ENCODE data around the gene LDLRAD4. TPM values are rescaled to one million over a fixed set of nuclear protein-coding genes. Genes with fewer than 3 reads are reported as not detected.

LDLRAD4 gene
- total RNA-seq, 4 donors from 2014 or later, result 20.4 to 40.4 (median 35.3) TPM

- Histone ChIP-seq H3K4me3 (no peak overlapping the region), H3K4me1 (peaks cover 7 to 16% (median 11%) of the 10 kb centered on the region in 4 donors), H3K27ac (replicated peaks in 1 of 4) (no peak overlapping the region), H3K27me3 (no peaks in the 10 kb centered on the region), H3K36me3 (peaks cover 0 to 11% (median 2%) of the 10 kb centered on the region in 4 donors), H3K9me3 (no peaks in the 10 kb centered on the region)
- WGBS, result 97% methylated on average over 5 of the region's 9 CpGs
- intact Hi-C loops (cut with DNase I), result loop anchor here (10.0 kb wide), 1 partner anchor 513 kb away; no protein-coding TSS in a partner anchor
- no peak for TF ChIP-seq POLR2AphosphoS5 (IDR thresholded peaks at IDR 0.05)
- no peak for DNase-seq (ENCODE audit: extremely low spot score)
These were observed 409.7 kb downstream of the LDLRAD4 start for GRCh38 chr18:13628211-13628610.

DNA sequence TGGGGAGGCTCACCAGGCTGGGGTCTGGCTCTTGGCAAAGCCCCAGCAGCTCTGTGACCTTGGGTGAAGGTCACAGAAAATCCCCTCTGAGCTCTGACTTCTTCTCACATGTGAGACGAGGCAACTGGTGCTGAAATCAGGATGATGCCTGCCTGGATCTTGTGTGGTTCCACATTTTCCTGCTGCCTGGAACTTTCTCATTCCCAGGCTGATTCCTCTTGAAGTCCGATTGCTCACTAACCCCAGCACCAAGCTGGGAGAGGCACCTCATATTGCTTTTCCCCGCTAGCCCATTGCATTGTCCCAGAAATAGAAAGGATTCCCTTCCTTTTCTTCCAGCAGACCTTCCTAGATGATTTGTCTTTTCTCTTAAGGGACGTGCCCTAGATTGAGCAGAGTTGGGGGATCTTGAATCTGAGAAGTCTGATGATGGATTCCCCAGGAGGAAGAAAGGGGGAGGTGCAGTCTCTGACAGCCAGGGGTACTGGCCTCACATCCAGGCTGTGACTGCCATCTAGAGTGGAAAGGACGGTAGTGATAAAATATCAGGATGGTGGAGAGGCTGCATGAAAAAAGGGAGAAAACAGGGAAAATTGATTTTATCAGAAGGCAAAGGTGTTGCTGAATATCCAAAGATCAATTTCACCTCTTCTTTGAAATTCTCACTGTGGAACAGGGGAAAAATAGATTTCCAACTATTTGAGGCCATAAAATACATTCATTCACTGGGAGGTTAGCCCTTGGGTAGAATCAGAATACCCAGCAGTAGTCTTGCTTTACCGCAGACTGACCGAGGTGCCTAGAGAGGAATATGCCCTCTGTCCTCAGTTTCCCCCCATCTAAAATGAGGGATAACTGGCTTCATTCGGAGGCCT is 411.5 kb downstream of the LDLRAD4 start:
- intact Hi-C loops (cut with DNase I), result loop anchor here (2.0 to 10.0 kb wide), 2 partner anchors 413 to 515 kb away; no protein-coding TSS in a partner anchor
- DNase-seq (ENCODE audit: extremely low spot score), result no peak
- WGBS, result 35% methylated on average over 8 of the region's 8 CpGs
- Histone ChIP-seq H3K27me3 (no peaks in the 10 kb centered on the region), H3K4me3 (peak overlapping the region in 1 of 4 donors; percentile 22), H3K9me3 (no peaks in the 10 kb centered on the region), H3K36me3 (no peaks in the 10 kb centered on the region), H3K4me1 (peaks cover 9 to 16% (median 12%) of the 10 kb centered on the region in 4 donors), H3K27ac (replicated peaks in 1 of 4) (peak overlapping the region; percentile 54 to 60 (median 56))
- TF ChIP-seq, protein P1, sequence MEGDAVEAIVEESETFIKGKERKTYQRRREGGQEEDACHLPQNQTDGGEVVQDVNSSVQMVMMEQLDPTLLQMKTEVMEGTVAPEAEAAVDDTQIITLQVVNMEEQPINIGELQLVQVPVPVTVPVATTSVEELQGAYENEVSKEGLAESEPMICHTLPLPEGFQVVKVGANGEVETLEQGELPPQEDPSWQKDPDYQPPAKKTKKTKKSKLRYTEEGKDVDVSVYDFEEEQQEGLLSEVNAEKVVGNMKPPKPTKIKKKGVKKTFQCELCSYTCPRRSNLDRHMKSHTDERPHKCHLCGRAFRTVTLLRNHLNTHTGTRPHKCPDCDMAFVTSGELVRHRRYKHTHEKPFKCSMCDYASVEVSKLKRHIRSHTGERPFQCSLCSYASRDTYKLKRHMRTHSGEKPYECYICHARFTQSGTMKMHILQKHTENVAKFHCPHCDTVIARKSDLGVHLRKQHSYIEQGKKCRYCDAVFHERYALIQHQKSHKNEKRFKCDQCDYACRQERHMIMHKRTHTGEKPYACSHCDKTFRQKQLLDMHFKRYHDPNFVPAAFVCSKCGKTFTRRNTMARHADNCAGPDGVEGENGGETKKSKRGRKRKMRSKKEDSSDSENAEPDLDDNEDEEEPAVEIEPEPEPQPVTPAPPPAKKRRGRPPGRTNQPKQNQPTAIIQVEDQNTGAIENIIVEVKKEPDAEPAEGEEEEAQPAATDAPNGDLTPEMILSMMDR (IDR thresholded peaks at IDR 0.05), result peak; percentile 80 to 89 (median 85)
- TF ChIP-seq POLR2A (IDR thresholded peaks at IDR 0.05; ENCODE audit: low read depth), result no peak
- peak in 1 of 2 donors; percentile 52 for TF ChIP-seq POLR2AphosphoS5 (IDR thresholded peaks at IDR 0.05)

DNA sequence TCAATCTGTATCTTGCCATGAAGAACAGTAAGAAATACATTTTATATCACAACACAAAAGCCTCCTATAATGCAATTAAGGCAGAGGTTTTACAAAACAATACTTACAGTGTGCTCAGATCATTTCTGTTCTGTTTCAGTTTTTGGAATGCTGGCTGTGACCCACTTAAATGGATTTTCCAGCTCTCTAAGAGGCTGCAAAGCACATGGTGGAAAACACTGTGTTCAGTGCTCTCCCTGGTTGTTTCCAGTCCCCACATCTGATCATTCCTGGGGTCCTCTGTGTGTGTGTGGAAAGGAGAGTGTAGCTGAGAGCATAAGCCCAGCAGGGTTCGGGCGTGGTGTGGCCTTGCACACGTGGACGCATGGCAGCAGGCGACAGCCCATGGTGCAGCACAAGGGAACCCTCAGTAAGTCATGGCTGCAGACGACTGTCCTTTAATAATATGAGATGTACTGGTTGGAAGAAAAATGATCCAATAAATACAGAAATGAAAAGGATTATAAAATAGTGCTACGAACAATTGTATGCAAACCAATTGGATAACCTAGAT is 412.2 kb downstream of the LDLRAD4 start:
- intact Hi-C loops (cut with DNase I), result loop anchor here (2.0 kb wide), 1 partner anchor 414 kb away; no protein-coding TSS in a partner anchor
- TF ChIP-seq POLR2A (IDR thresholded peaks at IDR 0.05; ENCODE audit: low read depth) (no peak), EP300 (IDR thresholded peaks at IDR 0.05) (no peak), POLR2AphosphoS5 (IDR thresholded peaks at IDR 0.05) (no peak)
- TF ChIP-seq, protein P1 (IDR thresholded peaks at IDR 0.05), result no peak

DNA sequence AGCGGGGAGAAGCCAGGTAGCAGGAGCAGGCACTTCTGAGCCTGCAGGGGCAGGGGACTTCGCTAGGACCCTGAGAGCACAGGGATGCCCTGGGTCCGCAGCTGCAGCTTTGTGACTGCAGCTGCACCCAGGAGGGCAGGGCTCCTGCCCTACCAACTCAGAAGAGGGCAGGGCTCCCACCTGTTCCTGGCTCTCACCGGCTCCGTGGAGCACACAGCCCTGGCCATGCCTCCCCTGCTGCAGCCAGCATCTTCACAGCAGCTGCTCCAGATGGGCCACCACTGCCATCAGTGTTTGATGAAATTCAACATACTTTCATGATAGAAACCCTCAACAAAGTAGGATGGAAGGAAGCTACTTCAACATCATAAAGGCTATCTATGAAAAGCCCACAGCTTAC is 415.1 kb downstream of the LDLRAD4 start:
- 87% methylated on average over 3 of the region's 5 CpGs for WGBS
- Histone ChIP-seq H3K4me3 (no peak overlapping the region), H3K27me3 (no peaks in the 10 kb centered on the region), H3K9me3 (no peaks in the 10 kb centered on the region), H3K27ac (replicated peaks in 1 of 4) (no peak overlapping the region), H3K4me1 (peaks cover 9 to 16% (median 14%) of the 10 kb centered on the region in 4 donors), H3K36me3 (no peaks in the 10 kb centered on the region)
- intact Hi-C loops (cut with DNase I), result no loop called here
- TF ChIP-seq, protein P1 (IDR thresholded peaks at IDR 0.05), result no peak
- TF ChIP-seq POLR2AphosphoS5 (IDR thresholded peaks at IDR 0.05), result no peak
- no peak for TF ChIP-seq POLR2A (IDR thresholded peaks at IDR 0.05; ENCODE audit: low read depth)
- TF ChIP-seq EP300 (IDR thresholded peaks at IDR 0.05), result no peak
- DNase-seq (ENCODE audit: extremely low spot score), result no peak

More for the DNA sequence above, 412.2 kb downstream of the LDLRAD4 start:
- H3K4me3 ChIP-seq, result no peak overlapping the region
- no peaks in the 10 kb centered on the region for H3K9me3 ChIP-seq
- no peaks in the 10 kb centered on the region for H3K36me3 ChIP-seq
- WGBS, result 80% methylated on average over 7 of the region's 7 CpGs
- no peaks in the 10 kb centered on the region for H3K27me3 ChIP-seq
- no peak overlapping the region for H3K27ac ChIP-seq (replicated peaks in 1 of 4)
- no peak for DNase-seq (ENCODE audit: extremely low spot score)
- H3K4me1 ChIP-seq, result peaks cover 9 to 16% (median 13%) of the 10 kb centered on the region in 4 donors

- H3K4me3 ChIP-seq, result no peak overlapping the region
- WGBS, result 80% methylated on average over 5 of the region's 5 CpGs
These were observed 416.5 kb downstream of the LDLRAD4 start for GRCh38 chr18:13635046-13635445.

More at GRCh38 chr18:13635046-13635445, 416.5 kb downstream of the LDLRAD4 start:
- no peaks in the 10 kb centered on the region for H3K9me3 ChIP-seq
- H3K36me3 ChIP-seq, result no peaks in the 10 kb centered on the region
- no peak for TF ChIP-seq POLR2A (IDR thresholded peaks at IDR 0.05; ENCODE audit: low read depth)
- TF ChIP-seq, protein P1 (IDR thresholded peaks at IDR 0.05), result no peak
- no peak for DNase-seq (ENCODE audit: extremely low spot score)
- intact Hi-C loops (cut with DNase I), result no loop called here
- H3K27ac ChIP-seq (replicated peaks in 1 of 4), result no peak overlapping the region
- peaks cover 2 to 17% (median 4%) of the 10 kb centered on the region in 4 donors for H3K4me1 ChIP-seq
- H3K27me3 ChIP-seq, result no peaks in the 10 kb centered on the region
